CD4-positive, alpha-beta memory T cell (primary cell): ENCODE data around the gene ZCCHC3. TPM values are rescaled to one million over a fixed set of nuclear protein-coding genes. Genes with fewer than 3 reads are reported as not detected.

Experiments
- CTCF ChIA-PET: fragments of 350-600 bp; sonication (Branson Sonifier 250); formaldehyde crosslinking; loops from one replicate; lab custom pipeline; 2021; ENCODE audit warnings: inconsistent platforms; ENCODE audit not compliant: partially characterized antibody; lab: Charles Lee
- POLR2A ChIA-PET: fragments of 350-600 bp; sonication (Branson Sonifier 250); formaldehyde crosslinking; loops from one replicate; lab custom pipeline; 2021; ENCODE audit not compliant: partially characterized antibody; lab: Charles Lee
- DNase-seq, 5 donors: peaks; one replicate each; pipeline versions ENCODE4 v3.0.0 to v3.0.0-alpha.2; 2020 to 2022; ENCODE audit warnings: mixed read lengths in 1 of 5
- H3K27ac ChIP-seq: one replicate; pipeline ENCODE4 v1.7.0; 2013; ENCODE audit warnings: low read depth, low read length
- H3K27me3 ChIP-seq: 2 replicates; pipeline ENCODE4 v1.7.0; 2013; ENCODE audit warnings: mild to moderate bottlenecking, low read length, moderate library complexity; ENCODE audit not compliant: insufficient read depth
- H3K36me3 ChIP-seq: 2 replicates; pipeline ENCODE4 v1.7.0; 2013; ENCODE audit warnings: mild to moderate bottlenecking, low read length, moderate library complexity; ENCODE audit not compliant: insufficient read depth
- H3K4me1 ChIP-seq: 2 replicates; pipeline ENCODE4 v1.7.0; 2013; ENCODE audit warnings: mild to moderate bottlenecking, low read length, moderate library complexity; ENCODE audit not compliant: insufficient read depth
- H3K4me3 ChIP-seq, 2 donors: one replicate each; pipeline ENCODE4 v1.7.0; 2013; ENCODE audit warnings: low read length in 2 of 2, mild to moderate bottlenecking in 1 of 2
- H3K9me3 ChIP-seq, 2 donors: one replicate each; pipeline ENCODE4 v1.7.0; 2013; ENCODE audit warnings: low read length in 2 of 2, control low read depth in 1 of 2; ENCODE audit not compliant: control insufficient read depth in 1 of 2
- H3K27ac Mint-ChIP-seq, 7 donors: one replicate each; pipeline ENCODE4 v1.8.0; 2020 to 2021; ENCODE audit warnings: mixed read lengths in 7 of 7, mild to moderate bottlenecking in 6 of 7, inconsistent platforms in 3 of 7, moderate library complexity in 3 of 7
- H3K27me3 Mint-ChIP-seq, 2 donors: one replicate each; pipeline ENCODE4 v1.8.0; 2020 to 2021; ENCODE audit warnings: mixed read lengths in 2 of 2
- H3K36me3 Mint-ChIP-seq, 2 donors: one replicate each; pipeline ENCODE4 v1.8.0; 2020 to 2021; ENCODE audit warnings: mixed read lengths in 2 of 2, inconsistent platforms in 1 of 2, mild to moderate bottlenecking in 1 of 2
- H3K4me1 Mint-ChIP-seq, 4 donors: one replicate each; pipeline ENCODE4 v1.8.0; 2020 to 2021; ENCODE audit warnings: mixed read lengths in 4 of 4, mild to moderate bottlenecking in 1 of 4
- H3K4me3 Mint-ChIP-seq, 8 donors: one replicate each; pipeline ENCODE4 v1.8.0; 2020 to 2021; ENCODE audit warnings: mixed read lengths in 8 of 8, mild to moderate bottlenecking in 7 of 8, moderate library complexity in 6 of 8, inconsistent platforms in 3 of 8
- H3K9me3 Mint-ChIP-seq, 8 donors: one replicate each; pipeline ENCODE4 v1.8.0; 2020 to 2021; ENCODE audit warnings: mixed read lengths in 8 of 8, mild to moderate bottlenecking in 5 of 8, inconsistent platforms in 3 of 8, moderate library complexity in 1 of 8
- intact Hi-C: fragments of 100-400 bp; cut with micrococcal nuclease; formaldehyde crosslinking; loops from one replicate; pipeline ENCODE4 v1.15.1; 2023
- polyA plus RNA-seq, 2 donors: library from polyadenylated mRNA; unstranded; fragments of 300-500 nt; fragmentation: Illumina TruSeq; gene quantifications; one replicate each; pipeline ENCODE4 v1.2.3, GENCODE V29; 2021
- total RNA-seq, 2 experiments: library from RNA; stranded (reverse); gene quantifications; one replicate each; pipeline ENCODE4 v1.2.3, GENCODE V29; 2021

The ZCCHC3 gene
- total and polyA plus RNA-seq, 4 experiments from 2014 or later, result 5.8 to 29.8 (median 20.1) TPM

- DNase-seq, result no peak
- peaks cover 0 to 5% of the 10 kb centered on the region in 2 donors for H3K36me3 Mint-ChIP-seq
- Histone ChIP-seq H3K4me1 (peaks cover 3% of the 10 kb centered on the region), H3K27me3 (no peaks in the 10 kb centered on the region), H3K9me3 (no peaks in the 10 kb centered on the region), H3K27ac (no peak overlapping the region), H3K36me3 (no peaks in the 10 kb centered on the region), H3K4me3 (no peak overlapping the region)
- intact Hi-C loops, result no loop called here
- H3K27me3 Mint-ChIP-seq, result peaks cover 3 to 6% of the 10 kb centered on the region in 2 donors
- no peak overlapping the region for H3K4me3 Mint-ChIP-seq
- no peaks in the 10 kb centered on the region for H3K9me3 Mint-ChIP-seq
- H3K4me1 Mint-ChIP-seq, result peaks cover 4 to 8% (median 6%) of the 10 kb centered on the region in 4 donors
- ChIA-PET CTCF (no interaction called here), POLR2A (no interaction called here)
- H3K27ac Mint-ChIP-seq, result peak overlapping the region in 1 of 7 donors; percentile 4
Observed at GRCh38 chr20:271528-271927, 25.8 kb upstream of the ZCCHC3 start.

DNA sequence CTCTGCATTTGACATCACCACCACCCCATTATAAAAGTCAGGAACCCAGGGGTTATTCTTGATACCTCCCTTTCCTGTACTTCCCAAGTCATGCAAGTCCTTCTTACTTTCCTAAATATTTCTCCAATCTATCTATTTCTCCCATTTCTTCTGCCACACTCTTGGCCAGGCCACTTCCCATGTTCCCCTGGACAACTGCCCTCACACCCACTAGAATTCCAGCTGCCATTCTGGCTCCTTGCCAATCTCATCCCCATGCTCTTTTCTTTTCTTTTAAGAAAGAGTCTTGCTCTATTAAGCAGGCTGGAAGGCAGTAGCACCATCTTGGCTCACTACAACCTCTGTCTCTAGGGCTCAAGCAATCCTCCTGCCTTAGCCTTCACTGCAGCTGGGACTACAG, 24.7 kb upstream of the ZCCHC3 start:
- Mint-ChIP-seq H3K9me3 (no peaks in the 10 kb centered on the region), H3K27me3 (no peaks in the 10 kb centered on the region), H3K36me3 (peaks cover 0 to 5% of the 10 kb centered on the region in 2 donors), H3K27ac (no peak overlapping the region), H3K4me3 (no peak overlapping the region), H3K4me1 (no peaks in the 10 kb centered on the region)
- no peak for DNase-seq
- ChIA-PET CTCF (no interaction called here), POLR2A (no interaction called here)
- H3K27me3 ChIP-seq, result no peaks in the 10 kb centered on the region
- H3K27ac ChIP-seq, result no peak overlapping the region
- intact Hi-C loops, result no loop called here
- H3K4me1 ChIP-seq, result no peaks in the 10 kb centered on the region
- no peaks in the 10 kb centered on the region for H3K36me3 ChIP-seq
- no peaks in the 10 kb centered on the region for H3K9me3 ChIP-seq
- H3K4me3 ChIP-seq, result no peak overlapping the region

- H3K9me3 ChIP-seq, result no peaks in the 10 kb centered on the region
- Mint-ChIP-seq H3K27me3 (no peaks in the 10 kb centered on the region), H3K4me3 (no peak overlapping the region), H3K36me3 (peaks cover 0 to 5% of the 10 kb centered on the region in 2 donors), H3K9me3 (no peaks in the 10 kb centered on the region), H3K4me1 (no peaks in the 10 kb centered on the region), H3K27ac (peak overlapping the region in 1 of 7 donors; percentile 5)
- H3K4me1 ChIP-seq, result no peaks in the 10 kb centered on the region
- DNase-seq, result no peak
- H3K27ac ChIP-seq, result no peak overlapping the region
- H3K27me3 ChIP-seq, result no peaks in the 10 kb centered on the region
- POLR2A ChIA-PET, result no interaction called here
- H3K4me3 ChIP-seq, result no peak overlapping the region
- intact Hi-C loops, result no loop called here
- H3K36me3 ChIP-seq, result no peaks in the 10 kb centered on the region
- CTCF ChIA-PET, result no interaction called here
Observed at GRCh38 chr20:273884-274283, 23.5 kb upstream of the ZCCHC3 start.

DNA sequence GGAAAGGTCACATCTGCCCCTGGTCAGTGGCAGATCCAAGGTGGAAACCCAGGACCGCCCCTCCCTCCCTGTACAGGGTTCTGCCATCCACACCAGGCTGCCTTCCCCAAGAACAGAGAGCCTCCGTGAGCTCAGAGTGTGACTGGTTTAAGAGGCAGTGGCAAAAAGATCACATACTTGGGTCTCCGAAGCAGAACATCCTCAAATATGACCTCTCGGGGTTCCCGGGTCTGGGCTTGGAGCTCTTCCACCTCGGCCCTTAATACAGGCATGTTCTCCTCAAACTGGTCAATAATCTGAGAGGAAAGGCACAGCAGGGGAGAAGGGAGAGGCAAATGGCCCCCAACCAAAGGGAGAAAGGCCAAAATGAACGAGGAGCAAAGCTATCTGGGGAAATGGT, 21.6 kb upstream of the ZCCHC3 start:
- no peaks in the 10 kb centered on the region for H3K36me3 ChIP-seq
- Mint-ChIP-seq H3K36me3 (peaks cover 0 to 5% of the 10 kb centered on the region in 2 donors), H3K4me3 (no peak overlapping the region), H3K9me3 (no peaks in the 10 kb centered on the region), H3K27ac (no peak overlapping the region), H3K27me3 (no peaks in the 10 kb centered on the region), H3K4me1 (no peaks in the 10 kb centered on the region)
- ChIA-PET POLR2A (no interaction called here), CTCF (interaction anchor here (1.5 kb wide), 1 partner anchor 9 kb away, joined by 3 read pairs; no protein-coding TSS in a partner anchor)
- no peaks in the 10 kb centered on the region for H3K27me3 ChIP-seq
- no peak overlapping the region for H3K4me3 ChIP-seq
- no peak for DNase-seq
- H3K4me1 ChIP-seq, result no peaks in the 10 kb centered on the region
- no peaks in the 10 kb centered on the region for H3K9me3 ChIP-seq
- no peak overlapping the region for H3K27ac ChIP-seq
- intact Hi-C loops, result no loop called here

DNA sequence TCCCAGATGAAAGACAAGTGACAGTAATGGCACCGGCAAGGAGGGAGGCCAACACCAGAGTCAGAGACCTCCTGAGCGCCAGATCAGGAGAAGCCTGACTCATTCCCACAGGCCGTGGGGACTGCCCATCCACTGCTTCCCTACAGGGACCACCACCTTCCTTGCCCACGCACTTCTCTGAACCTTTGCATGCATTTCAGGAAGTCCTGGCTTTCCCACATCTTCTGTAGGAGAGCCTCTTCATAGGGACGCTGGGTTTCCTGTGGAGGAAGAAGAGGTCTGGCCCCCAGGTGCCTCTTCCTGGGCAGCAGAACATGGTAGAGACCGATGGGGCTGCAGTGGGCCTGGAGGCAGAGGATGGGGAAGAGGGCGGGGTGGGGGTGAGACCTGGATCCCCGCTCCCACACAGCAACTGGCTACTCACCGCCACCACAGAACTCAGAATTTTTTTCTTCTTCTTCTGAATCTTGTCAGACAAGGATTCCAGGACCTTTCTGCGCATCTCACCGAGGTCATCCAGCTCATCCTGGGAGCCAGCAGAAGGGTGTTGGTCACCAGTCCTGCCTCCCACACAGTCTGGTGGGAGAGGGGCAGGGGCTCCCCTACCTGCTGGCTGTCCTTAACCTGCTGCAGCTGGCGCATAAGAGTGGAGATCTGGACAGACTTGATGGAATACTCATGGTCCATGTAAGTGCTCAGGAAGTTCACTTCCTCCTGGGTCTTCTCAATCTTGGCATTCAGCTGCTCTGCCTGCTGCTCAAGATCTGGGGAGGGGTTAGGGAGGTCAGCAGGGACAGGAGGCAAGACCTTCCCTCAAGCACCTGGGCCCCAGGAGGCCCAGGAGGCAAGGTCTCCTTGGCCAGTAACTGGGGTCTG, 20.5 kb upstream of the ZCCHC3 start:
- Mint-ChIP-seq H3K27me3 (no peaks in the 10 kb centered on the region), H3K36me3 (peaks cover 0 to 5% of the 10 kb centered on the region in 2 donors), H3K4me1 (no peaks in the 10 kb centered on the region), H3K4me3 (no peak overlapping the region), H3K9me3 (no peaks in the 10 kb centered on the region), H3K27ac (peak overlapping the region in 1 of 7 donors; percentile 18)
- no peak overlapping the region for H3K27ac ChIP-seq
- no peak overlapping the region for H3K4me3 ChIP-seq
- no peaks in the 10 kb centered on the region for H3K27me3 ChIP-seq
- DNase-seq, result no peak
- intact Hi-C loops, result no loop called here
- H3K4me1 ChIP-seq, result no peaks in the 10 kb centered on the region
- POLR2A ChIA-PET, result no interaction called here
- no peaks in the 10 kb centered on the region for H3K36me3 ChIP-seq
- CTCF ChIA-PET, result interaction anchor here (0.9 kb wide), 1 partner anchor 11 kb away, joined by 4 read pairs; no protein-coding TSS in a partner anchor
- no peaks in the 10 kb centered on the region for H3K9me3 ChIP-seq

DNA sequence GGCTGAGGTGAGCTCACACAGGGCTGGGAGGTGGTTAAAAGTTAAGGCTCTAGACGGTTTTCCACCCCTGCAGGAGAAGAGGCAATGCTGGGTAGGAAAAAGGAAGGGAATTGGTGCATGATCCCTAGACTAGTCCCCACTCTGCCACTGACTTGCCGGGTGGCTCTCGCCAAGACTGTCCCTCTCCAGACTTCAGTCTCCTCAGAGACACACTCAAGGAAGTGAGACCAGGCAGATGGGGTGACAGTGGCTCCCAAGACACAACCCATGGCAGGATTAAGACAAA, 19.9 kb upstream of the ZCCHC3 start:
- H3K36me3 Mint-ChIP-seq, result peaks cover 0 to 5% of the 10 kb centered on the region in 2 donors

DNA sequence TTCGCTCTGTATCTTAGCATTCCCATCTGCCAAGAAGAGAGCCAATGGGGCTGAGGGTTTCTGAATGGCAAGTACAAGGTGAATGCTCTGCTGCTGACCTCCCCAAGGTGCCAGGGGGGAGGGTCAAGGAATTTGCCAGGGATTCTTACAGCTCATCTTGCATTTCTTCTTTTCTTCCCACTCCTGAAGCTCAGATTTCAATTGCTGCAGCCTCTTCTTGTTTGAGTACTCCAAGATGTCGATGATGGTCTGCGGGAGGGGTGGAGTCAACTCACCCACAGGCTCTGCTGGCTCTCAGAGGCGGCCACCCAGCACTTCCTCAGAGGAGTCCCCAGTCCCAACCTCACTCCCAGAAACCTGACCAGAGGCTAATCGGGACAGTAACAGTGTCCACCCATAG, 19.2 kb upstream of the ZCCHC3 start:
- Mint-ChIP-seq H3K36me3 (peaks cover 0 to 5% of the 10 kb centered on the region in 2 donors), H3K27me3 (no peaks in the 10 kb centered on the region), H3K9me3 (no peaks in the 10 kb centered on the region), H3K27ac (no peak overlapping the region), H3K4me3 (no peak overlapping the region), H3K4me1 (no peaks in the 10 kb centered on the region)
- H3K27me3 ChIP-seq, result no peaks in the 10 kb centered on the region
- ChIA-PET POLR2A (no interaction called here), CTCF (interaction anchor here (0.7 to 1.5 kb wide), 2 partner anchors 10 to 16 kb away, joined by 3 read pairs; no protein-coding TSS in a partner anchor)
- no peak for DNase-seq
- H3K4me3 ChIP-seq, result no peak overlapping the region
- no peaks in the 10 kb centered on the region for H3K36me3 ChIP-seq
- intact Hi-C loops, result no loop called here
- no peaks in the 10 kb centered on the region for H3K4me1 ChIP-seq
- no peaks in the 10 kb centered on the region for H3K9me3 ChIP-seq
- H3K27ac ChIP-seq, result no peak overlapping the region

More for the DNA sequence above, 19.9 kb upstream of the ZCCHC3 start:
- Histone ChIP-seq H3K4me3 (no peak overlapping the region), H3K27me3 (no peaks in the 10 kb centered on the region), H3K27ac (no peak overlapping the region), H3K4me1 (no peaks in the 10 kb centered on the region), H3K36me3 (no peaks in the 10 kb centered on the region), H3K9me3 (no peaks in the 10 kb centered on the region)
- Mint-ChIP-seq H3K4me3 (no peak overlapping the region), H3K27ac (peak overlapping the region in 1 of 7 donors; percentile 18), H3K27me3 (no peaks in the 10 kb centered on the region), H3K4me1 (no peaks in the 10 kb centered on the region), H3K9me3 (no peaks in the 10 kb centered on the region)
- DNase-seq, result no peak
- intact Hi-C loops, result no loop called here
- ChIA-PET CTCF (interaction anchor here (0.9 kb wide), 1 partner anchor 11 kb away, joined by 4 read pairs; no protein-coding TSS in a partner anchor), POLR2A (no interaction called here)
